IPS-NIHi7 (cell line): ENCODE data around the gene ZNF92.
"Not testable (repeated sequence)": the region's sequence is repeated elsewhere in the genome, so short reads cannot be mapped to it uniquely, and the experiment has no call there.

ENCODE experiments used
- DNase-seq: peaks from one replicate; pipeline ENCODE4 v3.0.0; 2012; ENCODE audit warnings: mixed read lengths; ENCODE audit errors: extremely low spot score

The ZNF92 gene

DNA sequence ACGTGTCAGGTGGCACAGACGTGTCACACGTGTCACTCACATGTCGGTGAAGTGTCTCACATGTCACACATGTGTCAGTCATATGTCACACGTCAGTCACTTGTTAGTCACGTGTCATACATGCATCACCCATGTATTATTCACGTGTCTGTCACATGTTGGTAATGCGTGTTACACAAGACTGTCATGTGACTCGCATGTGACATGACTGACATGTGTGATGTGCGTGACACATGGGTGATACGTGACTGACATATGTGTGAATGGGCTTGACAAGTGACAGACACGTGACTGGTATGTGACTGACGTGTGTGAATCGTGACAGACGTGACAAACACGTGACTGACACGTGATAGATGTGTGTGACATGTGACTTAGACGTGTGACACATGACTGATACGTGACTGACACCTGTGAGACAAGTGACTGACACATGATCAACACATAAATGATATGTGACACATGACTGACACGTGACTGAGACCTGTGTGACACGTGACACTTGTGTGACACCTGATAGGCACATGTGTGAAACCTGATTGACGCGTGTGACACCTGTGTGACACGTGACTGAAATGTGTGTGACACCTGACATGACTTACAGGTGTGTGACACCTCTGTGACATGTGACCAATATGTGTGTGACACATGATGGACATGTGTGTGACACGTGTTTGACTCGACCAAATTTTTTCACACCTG is 56.1 kb downstream of the ZNF92 start:
- no peak for DNase-seq

DNA sequence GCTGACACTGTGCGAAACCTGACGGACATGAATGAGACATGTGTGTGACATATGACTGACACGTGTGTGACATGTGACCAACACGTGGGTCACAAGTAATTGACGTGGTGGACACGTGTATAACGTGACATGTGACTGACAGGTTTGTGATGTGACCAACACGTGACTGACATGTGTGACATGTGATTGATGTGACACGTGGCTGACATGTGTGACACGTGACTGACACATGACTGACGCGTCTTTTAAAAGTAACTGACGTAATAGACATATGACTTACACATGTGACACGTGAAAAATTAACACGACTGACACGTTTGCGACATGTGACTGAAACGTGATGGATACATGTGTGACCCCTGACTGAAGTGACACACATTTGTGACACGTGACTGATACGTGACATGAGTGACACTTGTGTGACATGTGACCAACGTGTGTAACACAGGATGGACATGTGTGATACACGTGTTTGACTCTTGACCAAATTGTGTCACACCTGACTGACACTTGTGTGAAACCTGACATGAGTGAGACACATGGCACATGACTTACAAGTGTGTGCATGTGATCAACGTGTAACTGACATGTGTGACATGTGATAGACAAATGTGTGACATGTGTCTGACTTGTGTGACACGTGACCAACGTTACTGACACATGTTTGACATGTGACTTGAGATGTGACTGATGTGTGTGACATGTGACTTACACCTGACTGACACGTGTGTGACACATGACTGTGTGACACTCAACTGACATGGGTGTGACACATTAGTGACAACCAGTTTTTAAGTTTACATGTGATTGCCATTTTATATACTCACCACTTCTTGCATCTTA is 56.9 kb downstream of the ZNF92 start:
- no peak for DNase-seq

DNA sequence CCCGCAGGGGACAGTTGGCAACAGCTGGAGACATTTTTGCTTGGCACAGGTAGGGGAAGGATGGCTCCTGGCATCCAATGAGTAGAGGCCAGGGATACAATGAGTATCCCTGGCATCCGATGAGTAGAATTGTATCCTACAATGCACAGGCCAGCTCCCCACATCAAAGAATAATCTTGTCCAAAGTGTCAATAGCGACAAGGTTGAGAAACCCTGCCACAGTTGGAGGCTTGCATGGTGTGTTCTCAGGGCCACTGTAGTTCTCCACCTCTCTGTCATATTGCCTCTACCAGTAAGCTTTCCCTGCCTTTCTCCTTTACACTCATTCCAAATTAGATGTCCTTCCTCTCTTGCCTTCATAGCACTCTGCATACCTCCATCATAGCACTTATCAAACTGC is 60.7 kb downstream of the ZNF92 start:
- DNase-seq, result no peak

DNA sequence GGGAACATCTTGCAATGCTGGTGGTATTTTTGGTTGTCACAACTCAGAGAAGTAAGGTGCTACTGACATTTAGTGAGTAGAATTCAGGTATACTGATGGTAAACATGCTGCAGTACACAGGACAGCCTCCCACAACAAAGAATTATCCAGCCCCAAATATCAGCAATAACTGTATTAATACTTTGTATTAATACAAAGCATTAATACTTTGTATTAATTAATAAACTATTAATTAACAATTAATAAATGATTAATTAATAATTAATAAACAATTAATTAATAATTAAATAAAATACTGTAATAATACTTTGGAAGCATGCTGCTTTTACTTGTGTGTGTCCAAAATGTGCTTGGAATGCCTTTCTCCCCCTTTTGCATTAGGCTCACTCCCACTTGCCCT is 62.5 kb downstream of the ZNF92 start:
- DNase-seq, result no peak

DNA sequence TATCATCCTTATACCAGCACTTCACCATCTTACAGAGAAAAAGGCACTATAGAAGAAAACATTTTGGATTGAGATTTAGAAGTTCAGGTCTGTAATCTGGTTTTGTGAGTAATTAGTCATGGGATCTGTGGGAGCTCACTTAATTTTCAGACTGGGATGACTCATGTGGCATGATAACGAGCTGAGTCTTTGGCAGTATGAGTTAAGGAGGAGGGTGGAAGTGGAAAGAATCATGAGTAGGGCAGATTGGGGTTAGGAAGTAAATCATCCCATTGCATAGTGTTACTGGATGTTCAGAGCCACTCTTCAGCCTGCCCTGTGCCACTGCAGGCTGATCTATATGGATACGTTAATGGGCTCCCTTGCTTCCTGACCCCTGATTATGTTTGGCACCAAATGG is 64.9 kb downstream of the ZNF92 start:
- no peak for DNase-seq

DNA sequence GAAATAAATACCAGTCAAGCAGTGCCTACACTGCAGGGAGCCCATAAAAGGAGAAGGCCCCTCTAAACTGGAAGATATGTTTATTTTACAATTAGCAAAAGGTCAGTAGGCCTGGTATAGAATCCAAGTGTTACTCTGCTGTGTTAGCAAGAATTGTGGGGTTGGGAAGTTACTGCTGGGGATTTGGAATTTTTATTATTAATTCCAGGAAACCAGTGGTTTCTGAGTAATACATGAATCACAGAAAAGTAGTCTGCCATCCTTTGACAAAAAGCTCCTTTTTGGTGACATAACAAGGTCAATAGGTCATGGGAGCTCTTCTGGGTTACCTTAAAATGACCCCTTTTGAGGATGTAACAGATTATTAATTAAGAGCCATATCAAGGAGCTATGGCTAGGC is 67.4 kb downstream of the ZNF92 start:
- no peak for DNase-seq

DNA sequence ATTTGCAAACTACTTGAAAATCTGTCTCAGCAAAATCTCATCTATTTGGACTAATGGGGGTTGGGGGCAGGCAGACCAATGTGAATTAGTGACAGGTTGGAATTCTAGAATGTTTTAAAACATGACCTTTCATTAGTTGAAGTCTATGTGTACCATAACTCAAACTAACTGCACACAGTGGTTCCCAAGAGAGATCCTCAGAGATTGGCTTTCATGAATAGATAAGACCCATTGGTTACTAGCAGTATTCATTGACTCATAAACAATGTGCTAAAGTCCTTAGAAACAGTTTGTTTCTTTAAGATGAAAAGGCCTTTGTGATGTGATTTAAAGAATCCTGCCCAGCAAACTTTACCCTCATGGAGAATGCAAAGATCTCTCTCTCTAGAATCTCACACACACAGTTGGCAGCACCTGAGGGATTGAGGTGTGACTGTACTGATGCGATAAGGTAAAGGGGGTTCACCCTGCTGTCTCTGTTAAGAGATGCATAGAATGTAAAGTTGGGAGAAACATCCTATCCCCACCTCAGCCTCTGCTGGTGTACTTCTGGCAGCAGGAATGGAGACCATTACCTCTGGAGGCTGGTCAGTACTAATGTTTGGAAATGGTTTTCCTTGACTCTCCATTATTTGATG is 70.7 kb downstream of the ZNF92 start:
- DNase-seq, result no peak

DNA sequence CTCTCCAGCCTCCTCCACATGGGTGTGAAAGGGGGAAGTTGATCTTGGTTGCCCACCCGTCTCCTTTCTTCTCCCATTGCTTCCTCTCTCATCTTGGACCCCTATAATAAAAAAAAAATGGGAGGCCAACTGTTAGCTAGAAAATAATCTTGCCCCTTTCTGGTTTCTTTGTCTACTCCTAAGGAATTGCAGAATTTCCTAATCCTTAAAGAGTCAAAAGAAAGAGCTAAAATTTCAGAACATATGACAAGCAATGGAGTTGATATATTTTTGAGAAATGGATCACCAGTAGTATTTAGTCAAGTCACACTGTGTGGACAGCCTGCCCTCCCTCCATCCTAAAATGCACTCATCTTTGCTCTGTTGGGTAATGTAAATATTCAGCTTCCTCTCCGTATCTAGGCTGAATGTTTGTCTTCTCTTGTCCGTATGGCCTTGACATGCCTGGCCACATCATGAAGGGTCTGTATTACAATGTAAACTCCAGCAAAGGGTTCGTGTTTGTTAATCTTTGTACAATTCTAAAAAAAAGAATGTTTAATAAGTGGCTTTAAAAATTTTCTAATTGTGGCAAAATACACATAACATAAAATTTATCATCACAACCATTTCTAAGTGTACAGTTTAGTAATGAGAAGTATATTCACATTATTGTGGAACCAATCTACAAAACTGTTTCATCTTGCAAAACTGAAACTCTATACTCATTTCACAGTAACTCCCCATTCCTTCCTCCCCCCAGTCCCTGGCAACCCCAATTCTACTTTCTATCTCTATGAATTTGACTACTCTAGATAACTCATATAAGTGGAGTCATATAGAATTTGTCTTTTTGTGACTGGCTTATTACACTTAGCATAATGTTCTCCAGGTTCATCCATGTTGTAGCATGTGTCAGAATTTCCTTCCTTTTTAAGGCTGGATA is 71.5 kb downstream of the ZNF92 start:
- no peak for DNase-seq

DNA sequence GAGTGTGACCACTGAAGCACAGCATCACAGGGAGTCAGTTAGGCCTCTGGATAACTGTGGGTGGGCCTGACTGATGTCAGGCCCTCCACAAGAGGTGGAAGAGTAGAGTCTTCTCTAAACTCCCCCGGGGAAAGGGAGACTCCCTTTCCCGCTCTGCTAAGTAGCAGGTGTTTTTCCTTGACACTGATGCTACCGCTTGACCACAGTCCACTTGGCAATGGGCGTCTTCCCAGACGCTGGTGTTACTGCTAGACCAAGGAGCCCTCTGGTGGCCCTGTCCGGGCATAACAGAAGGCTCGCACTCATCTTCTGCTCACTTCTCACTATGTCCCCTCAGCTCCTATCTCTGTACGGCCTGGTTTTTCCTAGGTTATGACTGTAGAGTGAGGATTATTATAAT is 73.4 kb downstream of the ZNF92 start:
- not testable (repeated sequence) for DNase-seq

DNA sequence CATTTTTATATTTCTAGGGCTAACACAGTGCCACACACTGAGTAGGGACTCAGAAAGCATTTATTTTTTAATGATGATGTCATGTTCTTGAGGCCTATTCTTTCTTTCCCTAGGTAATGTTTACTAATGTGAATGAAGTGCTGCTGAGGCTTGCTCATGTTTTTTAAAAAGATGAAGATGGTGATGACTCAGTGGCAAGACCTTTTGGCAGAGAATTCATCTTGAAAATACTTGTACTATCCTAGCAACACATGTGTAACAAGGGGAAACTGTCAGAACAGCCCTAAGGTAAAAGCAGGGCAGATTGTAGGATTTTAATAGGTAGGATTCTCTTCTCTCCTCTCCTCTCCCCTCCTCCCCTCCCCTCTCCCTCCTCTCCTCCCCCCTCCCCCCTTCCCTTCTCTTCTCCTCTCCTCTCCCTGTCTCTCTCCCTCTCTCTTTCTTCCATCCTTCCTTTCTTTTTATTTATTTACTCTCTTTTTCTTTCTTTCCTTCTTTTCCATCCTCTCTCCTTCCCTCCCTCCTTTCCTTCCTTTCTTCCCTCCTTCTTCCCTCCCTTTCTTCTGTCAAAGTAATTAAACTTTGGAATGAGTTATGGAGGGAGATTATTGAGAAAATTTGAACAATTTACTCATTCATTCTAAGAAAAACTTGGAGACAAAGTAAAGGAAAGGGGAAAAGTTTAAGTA is 75.3 kb downstream of the ZNF92 start:
- no peak for DNase-seq

DNA sequence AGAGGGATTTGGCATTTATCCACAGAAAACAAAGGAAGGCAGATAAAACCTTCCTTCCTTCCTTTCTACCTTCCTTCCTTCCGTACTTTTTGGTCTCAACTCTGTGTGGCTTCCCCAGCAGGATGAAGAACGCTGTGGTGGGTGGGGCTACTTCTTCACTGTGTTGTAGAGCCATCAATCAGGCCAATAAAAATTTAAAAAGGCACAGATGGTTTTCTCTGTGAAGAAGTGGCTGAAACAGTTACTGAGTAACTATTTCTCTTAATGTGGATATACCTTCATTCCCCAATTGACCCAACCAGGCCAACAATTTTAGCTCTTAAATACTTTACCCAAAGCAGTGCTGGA is 75.8 kb downstream of the ZNF92 start:
- DNase-seq, result no peak
